GM13976 (cell line): ENCODE results near the gene NPTXR.

Experiments
- DNase-seq: peaks from one replicate; pipeline ENCODE4 v3.0.0; 2012; ENCODE audit warnings: low spot score
- CTCF ChIP-seq: IDR thresholded peaks from 2 replicates; pipeline ENCODE4 v1.5.1; 2012; ENCODE audit warnings: borderline replicate concordance, mild to moderate bottlenecking; ENCODE audit not compliant: insufficient read depth; ENCODE audit errors: extremely low read depth, missing control alignments, control extremely low read depth
- in situ Hi-C: fragments of 300-500 bp; cut with MboI; formaldehyde crosslinking; loops from one replicate; pipeline ENCODE4 v1.12.0; 2022; ENCODE audit warnings: low sequenced_read_pairs, mixed read lengths, inconsistent platforms; ENCODE audit not compliant: unreplicated experiment

The NPTXR gene

GRCh38 chr22:38837414-38837928 lies 6.4 kb downstream of the NPTXR start:
- in situ Hi-C loops, result no loop called here
- no peak for DNase-seq

GRCh38 chr22:38835888-38836301 lies 7.9 kb downstream of the NPTXR start:
- no peak for TF ChIP-seq CTCF
- DNase-seq, result no peak
- in situ Hi-C loops, result no loop called here

More at GRCh38 chr22:38837414-38837928, 6.4 kb downstream of the NPTXR start:
- no peak for TF ChIP-seq CTCF

GRCh38 chr22:38834991-38835390 lies 8.8 kb downstream of the NPTXR start:
- no peak for TF ChIP-seq CTCF
- DNase-seq, result no peak
- in situ Hi-C loops, result no loop called here

GRCh38 chr22:38834215-38834953 lies 9.4 kb downstream of the NPTXR start:
- DNase-seq, result no peak
- in situ Hi-C loops, result no loop called here
- TF ChIP-seq CTCF, result no peak

- in situ Hi-C loops, result no loop called here
- DNase-seq, result no peak
- TF ChIP-seq CTCF, result no peak
Observed at GRCh38 chr22:38833061-38833460, 10.8 kb downstream of the NPTXR start.

GRCh38 chr22:38832005-38832978 lies 11.5 kb downstream of the NPTXR start:
- TF ChIP-seq CTCF, result no peak
- DNase-seq, result no peak
- in situ Hi-C loops, result no loop called here
